CD4-positive, alpha-beta memory T cell (primary cell): ENCODE data around the gene FBRSL1. TPM values are rescaled to one million over a fixed set of nuclear protein-coding genes. Genes with fewer than 3 reads are reported as not detected.

Experiments
- CTCF ChIA-PET: fragments of 350-600 bp; sonication (Branson Sonifier 250); formaldehyde crosslinking; loops from one replicate; lab custom pipeline; 2021; ENCODE audit warnings: inconsistent platforms; ENCODE audit not compliant: partially characterized antibody; lab: Charles Lee
- POLR2A ChIA-PET: fragments of 350-600 bp; sonication (Branson Sonifier 250); formaldehyde crosslinking; loops from one replicate; lab custom pipeline; 2021; ENCODE audit not compliant: partially characterized antibody; lab: Charles Lee
- DNase-seq, 5 donors: peaks; one replicate each; pipeline versions ENCODE4 v3.0.0 to v3.0.0-alpha.2; 2020 to 2022; ENCODE audit warnings: mixed read lengths in 1 of 5
- H3K27ac ChIP-seq: one replicate; pipeline ENCODE4 v1.7.0; 2013; ENCODE audit warnings: low read depth, low read length
- H3K27me3 ChIP-seq: 2 replicates; pipeline ENCODE4 v1.7.0; 2013; ENCODE audit warnings: mild to moderate bottlenecking, low read length, moderate library complexity; ENCODE audit not compliant: insufficient read depth
- H3K36me3 ChIP-seq: 2 replicates; pipeline ENCODE4 v1.7.0; 2013; ENCODE audit warnings: mild to moderate bottlenecking, low read length, moderate library complexity; ENCODE audit not compliant: insufficient read depth
- H3K4me1 ChIP-seq: 2 replicates; pipeline ENCODE4 v1.7.0; 2013; ENCODE audit warnings: mild to moderate bottlenecking, low read length, moderate library complexity; ENCODE audit not compliant: insufficient read depth
- H3K4me3 ChIP-seq, 2 donors: one replicate each; pipeline ENCODE4 v1.7.0; 2013; ENCODE audit warnings: low read length in 2 of 2, mild to moderate bottlenecking in 1 of 2
- H3K9me3 ChIP-seq, 2 donors: one replicate each; pipeline ENCODE4 v1.7.0; 2013; ENCODE audit warnings: low read length in 2 of 2, control low read depth in 1 of 2; ENCODE audit not compliant: control insufficient read depth in 1 of 2
- H3K27ac Mint-ChIP-seq, 7 donors: one replicate each; pipeline ENCODE4 v1.8.0; 2020 to 2021; ENCODE audit warnings: mixed read lengths in 7 of 7, mild to moderate bottlenecking in 6 of 7, inconsistent platforms in 3 of 7, moderate library complexity in 3 of 7
- H3K27me3 Mint-ChIP-seq, 2 donors: one replicate each; pipeline ENCODE4 v1.8.0; 2020 to 2021; ENCODE audit warnings: mixed read lengths in 2 of 2
- H3K36me3 Mint-ChIP-seq, 2 donors: one replicate each; pipeline ENCODE4 v1.8.0; 2020 to 2021; ENCODE audit warnings: mixed read lengths in 2 of 2, inconsistent platforms in 1 of 2, mild to moderate bottlenecking in 1 of 2
- H3K4me1 Mint-ChIP-seq, 4 donors: one replicate each; pipeline ENCODE4 v1.8.0; 2020 to 2021; ENCODE audit warnings: mixed read lengths in 4 of 4, mild to moderate bottlenecking in 1 of 4
- H3K4me3 Mint-ChIP-seq, 8 donors: one replicate each; pipeline ENCODE4 v1.8.0; 2020 to 2021; ENCODE audit warnings: mixed read lengths in 8 of 8, mild to moderate bottlenecking in 7 of 8, moderate library complexity in 6 of 8, inconsistent platforms in 3 of 8
- H3K9me3 Mint-ChIP-seq, 8 donors: one replicate each; pipeline ENCODE4 v1.8.0; 2020 to 2021; ENCODE audit warnings: mixed read lengths in 8 of 8, mild to moderate bottlenecking in 5 of 8, inconsistent platforms in 3 of 8, moderate library complexity in 1 of 8
- intact Hi-C: fragments of 100-400 bp; cut with micrococcal nuclease; formaldehyde crosslinking; loops from one replicate; pipeline ENCODE4 v1.15.1; 2023
- polyA plus RNA-seq, 2 donors: library from polyadenylated mRNA; unstranded; fragments of 300-500 nt; fragmentation: Illumina TruSeq; gene quantifications; one replicate each; pipeline ENCODE4 v1.2.3, GENCODE V29; 2021
- total RNA-seq, 2 experiments: library from RNA; stranded (reverse); gene quantifications; one replicate each; pipeline ENCODE4 v1.2.3, GENCODE V29; 2021

The FBRSL1 gene
- total and polyA plus RNA-seq, 4 experiments from 2014 or later: 3.1 to 101 (median 97.3) TPM; not detected in 1

DNA sequence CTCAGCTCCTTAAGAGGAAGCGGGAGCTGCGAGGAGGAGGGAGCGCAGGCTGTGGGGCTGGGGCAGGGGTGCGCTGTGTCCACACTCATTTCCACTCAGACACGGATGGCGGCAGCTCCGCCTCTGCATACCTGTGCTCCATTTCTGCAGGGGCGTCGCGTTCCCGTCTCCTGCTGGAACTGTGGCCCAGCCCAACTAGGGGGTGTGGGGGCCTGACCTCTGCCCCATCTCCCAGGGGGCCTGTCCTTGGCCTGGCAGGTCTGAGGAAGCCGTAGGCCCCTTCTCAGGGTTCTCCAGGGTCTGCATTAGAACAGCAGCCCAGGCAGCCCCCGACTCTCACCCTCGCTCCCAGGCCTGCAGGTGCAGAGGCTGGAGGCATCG, 31.2 kb downstream of the FBRSL1 start:
- H3K4me3 Mint-ChIP-seq: no peak overlapping the region

DNA sequence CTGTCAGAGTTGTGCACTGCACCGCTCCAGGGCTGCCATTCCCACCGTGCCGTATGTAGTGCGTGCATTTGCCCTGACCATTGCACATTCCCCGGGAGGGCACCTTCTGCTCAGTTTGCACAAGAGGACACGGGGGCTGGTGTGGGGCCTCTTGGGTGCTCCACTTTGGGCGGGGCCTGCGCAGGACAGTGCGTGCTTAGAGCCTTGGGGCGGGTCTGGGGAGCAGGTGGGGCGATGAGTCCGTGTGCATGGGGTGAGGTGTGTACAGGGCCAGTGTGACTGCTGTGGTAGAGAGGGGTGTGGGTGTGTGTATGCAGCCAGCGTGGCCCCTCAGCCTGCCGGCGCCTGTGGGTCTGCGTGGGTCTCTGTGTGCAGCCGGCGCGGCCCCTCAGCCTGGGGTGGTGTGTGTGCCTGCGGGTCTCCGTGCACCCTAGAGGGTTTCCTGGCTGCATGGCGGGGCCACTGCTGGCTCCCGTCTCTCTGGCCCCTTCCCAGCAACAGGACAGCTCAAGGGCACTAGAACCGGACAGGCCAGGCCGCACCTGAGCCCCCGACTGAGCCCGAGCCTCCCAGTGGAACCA, 31.9 kb downstream of the FBRSL1 start:
- Mint-ChIP-seq H3K4me1 (peaks cover 14 to 26% (median 20%) of the 10 kb centered on the region in 4 donors), H3K4me3 (no peak overlapping the region), H3K9me3 (peaks cover 0 to 11% (median 1%) of the 10 kb centered on the region in 8 donors), H3K27ac (peak overlapping the region in 1 of 7 donors; percentile 35), H3K36me3 (peaks cover 22 to 28% of the 10 kb centered on the region in 2 donors), H3K27me3 (no peaks in the 10 kb centered on the region)
- Histone ChIP-seq H3K27ac (no peak overlapping the region), H3K4me1 (peaks cover 8% of the 10 kb centered on the region), H3K27me3 (no peaks in the 10 kb centered on the region), H3K4me3 (no peak overlapping the region), H3K9me3 (no peaks in the 10 kb centered on the region), H3K36me3 (no peaks in the 10 kb centered on the region)
- DNase-seq: no peak
- CTCF ChIA-PET: interaction anchor here (1.9 to 6.4 kb wide), 4 partner anchors 15 to 368 kb away, joined by 8 to 87 read pairs (median 9); no protein-coding TSS in a partner anchor
- intact Hi-C loops: no loop called here
- POLR2A ChIA-PET: no interaction called here

More for the DNA sequence above, 31.2 kb downstream of the FBRSL1 start:
- peaks cover 28 to 30% of the 10 kb centered on the region in 2 donors for H3K36me3 Mint-ChIP-seq
- H3K4me3 ChIP-seq: no peak overlapping the region
- H3K9me3 ChIP-seq: no peaks in the 10 kb centered on the region
- no peaks in the 10 kb centered on the region for H3K27me3 ChIP-seq
- no peaks in the 10 kb centered on the region for H3K27me3 Mint-ChIP-seq
- peaks cover 14 to 26% (median 20%) of the 10 kb centered on the region in 4 donors for H3K4me1 Mint-ChIP-seq
- no peak for DNase-seq
- CTCF ChIA-PET: no interaction called here
- peaks cover 0 to 11% (median 1%) of the 10 kb centered on the region in 8 donors for H3K9me3 Mint-ChIP-seq
- H3K27ac ChIP-seq: no peak overlapping the region
- H3K36me3 ChIP-seq: no peaks in the 10 kb centered on the region
- POLR2A ChIA-PET: no interaction called here
- peak overlapping the region in 1 of 7 donors; percentile 44 for H3K27ac Mint-ChIP-seq
- H3K4me1 ChIP-seq: peaks cover 8% of the 10 kb centered on the region
- intact Hi-C loops: no loop called here

DNA sequence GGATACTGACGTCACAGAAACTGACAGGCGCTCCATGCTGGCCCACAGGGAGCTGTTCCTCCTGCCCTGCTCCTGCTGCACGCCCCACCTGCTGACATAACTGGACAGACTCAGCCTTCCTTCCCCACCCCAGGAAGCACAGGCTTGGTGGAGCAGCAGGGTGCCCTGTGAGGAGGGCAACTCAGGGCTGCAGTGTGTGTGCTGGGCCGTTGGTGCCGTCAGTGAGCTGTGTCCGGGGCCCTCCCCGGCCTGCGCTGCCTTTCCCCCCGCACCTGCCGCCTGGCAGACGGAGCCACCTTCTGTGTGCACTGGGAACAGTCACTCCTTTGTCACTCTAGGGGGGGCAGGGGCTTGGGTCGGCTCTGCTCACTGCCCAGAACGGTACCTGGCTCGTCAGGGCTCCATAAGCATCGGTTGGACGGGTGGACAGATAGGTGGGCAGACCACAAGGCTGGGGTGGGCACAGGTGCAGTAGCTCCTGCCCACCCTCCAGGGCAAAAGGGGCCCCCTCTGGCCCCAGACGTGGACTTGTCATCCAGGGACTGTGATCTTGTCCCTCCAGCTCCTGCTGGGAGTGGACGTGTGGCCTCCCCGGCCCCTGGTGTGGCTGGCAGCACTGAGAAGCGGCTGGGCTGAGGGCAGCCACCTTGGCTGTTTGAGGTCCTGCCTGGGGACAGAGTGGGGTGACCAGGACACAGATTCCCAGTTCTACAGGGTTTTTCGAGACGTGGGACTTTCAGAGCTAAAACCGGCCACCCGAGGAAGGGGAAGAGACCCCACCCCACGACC, 32.8 kb downstream of the FBRSL1 start:
- peaks cover 13 to 23% (median 20%) of the 10 kb centered on the region in 4 donors for H3K4me1 Mint-ChIP-seq
- peak overlapping the region in 2 of 7 donors; percentile 29 to 68 for H3K27ac Mint-ChIP-seq
- no peaks in the 10 kb centered on the region for H3K9me3 ChIP-seq
- H3K27me3 ChIP-seq: no peaks in the 10 kb centered on the region
- H3K36me3 Mint-ChIP-seq: peaks cover 16 to 19% of the 10 kb centered on the region in 2 donors
- no peaks in the 10 kb centered on the region for H3K36me3 ChIP-seq
- H3K9me3 Mint-ChIP-seq: peaks cover 0 to 11% (median 0%) of the 10 kb centered on the region in 8 donors
- CTCF ChIA-PET: interaction anchor here (0.7 to 6.4 kb wide), 11 partner anchors 11 to 369 kb away, joined by 3 to 87 read pairs (median 4); no protein-coding TSS in a partner anchor
- DNase-seq: no peak
- H3K27me3 Mint-ChIP-seq: no peaks in the 10 kb centered on the region
- H3K4me3 ChIP-seq: no peak overlapping the region
- H3K4me3 Mint-ChIP-seq: no peak overlapping the region
- POLR2A ChIA-PET: interaction anchor here (1.4 to 1.5 kb wide), 2 partner anchors 15 to 36 kb away, joined by 3 read pairs; no protein-coding TSS in a partner anchor
- H3K4me1 ChIP-seq: peaks cover 8% of the 10 kb centered on the region
- intact Hi-C loops: loop anchor here (1.0 kb wide), 2 partner anchors 92 to 368 kb away; no protein-coding TSS in a partner anchor
- H3K27ac ChIP-seq: no peak overlapping the region

DNA sequence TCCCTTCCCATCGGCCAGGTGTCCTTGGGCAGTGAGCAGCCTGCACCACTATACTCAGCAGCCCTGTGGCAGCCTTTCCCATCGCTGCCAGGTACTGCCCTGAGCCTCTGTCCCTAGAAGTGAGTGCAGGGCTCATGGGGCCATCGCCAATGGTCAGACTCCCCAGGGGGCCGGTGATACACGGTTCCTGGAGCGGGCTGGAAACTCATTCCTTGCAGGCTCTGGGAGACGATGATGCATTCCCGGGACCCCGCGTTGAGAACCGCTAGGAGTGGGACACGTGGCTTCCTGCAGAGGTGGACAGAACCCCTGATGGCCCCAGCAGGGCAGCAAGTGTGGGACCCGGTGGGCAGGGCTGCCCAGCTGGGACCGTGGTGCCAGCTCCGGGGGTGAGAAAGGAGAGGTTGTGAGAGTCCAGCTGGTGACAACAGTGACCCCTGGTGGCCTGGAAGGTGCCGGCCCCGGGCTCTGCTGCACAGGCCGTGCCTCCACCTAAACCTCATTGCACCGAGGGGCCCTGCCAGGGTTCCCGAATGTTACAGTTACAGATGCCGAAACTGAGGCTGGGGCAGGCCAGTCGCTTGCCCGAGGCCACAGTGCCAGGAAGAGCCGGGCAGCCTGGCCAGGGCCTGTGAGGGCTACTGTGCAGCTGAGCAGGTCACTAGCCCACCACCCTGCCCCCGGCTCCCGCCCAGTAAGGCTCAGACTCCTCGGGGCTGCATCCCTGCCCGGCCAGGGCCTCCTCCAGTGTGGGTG, 33.8 kb downstream of the FBRSL1 start:
- H3K9me3 Mint-ChIP-seq: peaks cover 0 to 3% (median 0%) of the 10 kb centered on the region in 8 donors

DNA sequence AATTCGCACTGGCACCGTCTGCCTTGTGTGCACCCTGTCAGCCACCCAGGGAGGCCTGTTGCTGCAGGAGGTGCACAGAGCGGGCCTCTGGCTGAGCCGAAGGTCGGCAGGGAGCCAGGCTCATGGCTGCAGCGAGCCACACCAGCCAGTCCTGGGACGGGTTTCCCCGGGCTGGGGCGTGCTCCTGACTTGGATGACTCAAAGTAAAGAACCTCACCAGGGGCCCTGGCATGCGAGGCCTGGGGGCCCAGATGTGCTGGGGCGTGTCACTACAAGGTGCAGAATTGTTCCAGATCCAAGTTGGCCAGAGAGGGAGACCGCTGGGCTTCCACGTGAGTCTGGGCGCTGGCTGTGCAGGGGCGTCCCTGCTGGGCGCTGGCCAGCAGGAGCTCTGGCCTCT, 34.5 kb downstream of the FBRSL1 start:
- ChIA-PET POLR2A (interaction anchor here (1.3 kb wide), 2 partner anchors 36 to 110 kb away, joined by 5 to 9 read pairs; no protein-coding TSS in a partner anchor), CTCF (interaction anchor here (1.4 to 6.4 kb wide), 5 partner anchors 32 to 371 kb away, joined by 3 to 87 read pairs (median 8); no protein-coding TSS in a partner anchor)
- Histone ChIP-seq H3K27me3 (no peaks in the 10 kb centered on the region), H3K4me3 (no peak overlapping the region), H3K9me3 (no peaks in the 10 kb centered on the region), H3K27ac (no peak overlapping the region), H3K36me3 (no peaks in the 10 kb centered on the region), H3K4me1 (peaks cover 8% of the 10 kb centered on the region)
- DNase-seq: no peak
- Mint-ChIP-seq H3K27ac (no peak overlapping the region), H3K9me3 (no peaks in the 10 kb centered on the region), H3K27me3 (no peaks in the 10 kb centered on the region), H3K36me3 (peaks cover under 1 to 4% of the 10 kb centered on the region in 2 donors), H3K4me3 (no peak overlapping the region), H3K4me1 (peaks cover 6 to 21% (median 8%) of the 10 kb centered on the region in 4 donors)
- intact Hi-C loops: loop anchor here (1.0 kb wide), 1 partner anchor 64 kb away; no protein-coding TSS in a partner anchor

More for the DNA sequence above, 33.8 kb downstream of the FBRSL1 start:
- no peaks in the 10 kb centered on the region for H3K9me3 ChIP-seq
- DNase-seq: peak; percentile 59 to 69 (median 63)
- H3K4me3 ChIP-seq: no peak overlapping the region
- H3K27ac ChIP-seq: no peak overlapping the region
- peaks cover 7 to 10% of the 10 kb centered on the region in 2 donors for H3K36me3 Mint-ChIP-seq
- no peaks in the 10 kb centered on the region for H3K27me3 Mint-ChIP-seq
- H3K27me3 ChIP-seq: no peaks in the 10 kb centered on the region
- peak overlapping the region in 2 of 7 donors; percentile 55 to 68 for H3K27ac Mint-ChIP-seq
- H3K4me1 ChIP-seq: peaks cover 8% of the 10 kb centered on the region
- no peaks in the 10 kb centered on the region for H3K36me3 ChIP-seq
- CTCF ChIA-PET: interaction anchor here (0.7 to 6.4 kb wide), 12 partner anchors 9 to 370 kb away, joined by 3 to 87 read pairs (median 4); no protein-coding TSS in a partner anchor
- POLR2A ChIA-PET: interaction anchor here (1.3 to 1.5 kb wide), 4 partner anchors 16 to 109 kb away, joined by 3 to 9 read pairs (median 4); no protein-coding TSS in a partner anchor
- intact Hi-C loops: loop anchor here (1.0 kb wide), 3 partner anchors 63 to 369 kb away; no protein-coding TSS in a partner anchor
- H3K4me3 Mint-ChIP-seq: no peak overlapping the region
- H3K4me1 Mint-ChIP-seq: peaks cover 9 to 21% (median 12%) of the 10 kb centered on the region in 4 donors

DNA sequence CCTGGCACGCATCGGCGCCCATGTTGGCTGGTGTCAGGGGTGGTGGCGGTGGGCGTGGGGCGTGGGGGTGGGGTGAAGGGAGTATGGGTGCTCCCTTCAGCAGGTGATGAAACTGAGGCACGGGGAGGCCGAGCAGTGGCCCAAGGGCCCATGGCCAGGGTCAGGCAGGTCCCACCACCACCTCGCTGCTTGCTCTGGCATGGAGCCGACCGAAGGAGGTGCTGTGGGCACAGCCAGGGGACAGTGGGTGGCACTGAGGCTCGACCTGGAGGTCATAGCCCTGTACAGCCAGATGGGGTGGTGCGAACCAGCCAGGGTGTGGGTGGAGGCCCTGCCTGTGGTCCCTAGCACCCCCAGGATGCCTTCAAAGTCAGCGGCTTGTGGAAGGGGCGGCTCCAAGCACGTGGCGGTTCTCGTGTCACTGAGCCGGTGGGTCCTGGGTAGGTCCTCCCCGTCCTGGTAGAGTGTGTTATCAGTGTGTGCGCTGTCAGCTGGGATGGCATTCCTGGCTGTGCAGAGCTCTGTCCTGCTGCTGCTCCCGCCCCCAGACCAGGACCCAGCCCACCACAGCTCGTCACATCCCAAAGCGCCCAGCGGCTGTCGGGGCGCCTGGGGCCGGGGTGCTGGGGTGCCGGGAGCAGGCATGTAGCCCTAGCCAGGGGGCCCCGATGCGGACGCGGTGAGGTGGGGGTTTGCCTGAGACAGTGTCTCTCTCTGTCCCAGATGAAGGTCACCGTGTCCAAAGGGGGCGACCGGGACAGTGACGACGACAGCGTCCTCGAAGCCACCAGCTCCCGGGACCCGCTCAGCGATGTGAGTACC, 35.3 kb downstream of the FBRSL1 start:
- H3K27ac ChIP-seq: no peak overlapping the region
- Mint-ChIP-seq H3K27ac (no peak overlapping the region), H3K27me3 (no peaks in the 10 kb centered on the region), H3K4me1 (peaks cover 5 to 27% (median 8%) of the 10 kb centered on the region in 4 donors), H3K4me3 (no peak overlapping the region), H3K9me3 (no peaks in the 10 kb centered on the region), H3K36me3 (peaks cover 0 to 10% of the 10 kb centered on the region in 2 donors)
- DNase-seq: no peak
- ChIA-PET CTCF (interaction anchor here (6.4 kb wide), 1 partner anchor 109 kb away, joined by 87 read pairs; no protein-coding TSS in a partner anchor), POLR2A (interaction anchor here (0.7 kb wide), 1 partner anchor 95 kb away, joined by 3 read pairs; no protein-coding TSS in a partner anchor)
- H3K4me3 ChIP-seq: no peak overlapping the region
- H3K4me1 ChIP-seq: peaks cover 8% of the 10 kb centered on the region
- H3K9me3 ChIP-seq: no peaks in the 10 kb centered on the region
- intact Hi-C loops: no loop called here
- no peaks in the 10 kb centered on the region for H3K36me3 ChIP-seq
- no peaks in the 10 kb centered on the region for H3K27me3 ChIP-seq
